HEK293T (cell line): Measurements from ENCODE around the gene CRADD.

Experiments
- ARNT ChIP-seq: fragments of 450-650 bp; IDR thresholded peaks from 2 replicates; pipeline ENCODE4 v1.6.1; 2017; ENCODE audit warnings: mild to moderate bottlenecking
- ELF4 ChIP-seq: fragments of 450-650 bp; IDR thresholded peaks from 2 replicates; pipeline ENCODE4 v1.6.1; 2017; ENCODE audit warnings: antibody characterized with exemption
- FOXA1 ChIP-seq: fragments of 450-650 bp; IDR thresholded peaks from 2 replicates; pipeline ENCODE4 v1.6.1; 2016; ENCODE audit warnings: mild to moderate bottlenecking
- FOXM1 ChIP-seq: fragments of 450-650 bp; IDR thresholded peaks from 2 replicates; pipeline ENCODE4 v1.6.1; 2017; ENCODE audit warnings: mild to moderate bottlenecking, borderline replicate concordance
- SP1 ChIP-seq: fragments of 450-650 bp; IDR thresholded peaks from 2 replicates; pipeline ENCODE4 v1.6.1; 2017
- TARDBP ChIP-seq: fragments of 450-650 bp; IDR thresholded peaks from 2 replicates; pipeline ENCODE4 v1.6.1; 2016
- TF ChIP-seq, protein P1 (sequence below): fragments of 450-650 bp; IDR thresholded peaks from 2 replicates; pipeline ENCODE4 v1.6.1; 2016

DNA sequence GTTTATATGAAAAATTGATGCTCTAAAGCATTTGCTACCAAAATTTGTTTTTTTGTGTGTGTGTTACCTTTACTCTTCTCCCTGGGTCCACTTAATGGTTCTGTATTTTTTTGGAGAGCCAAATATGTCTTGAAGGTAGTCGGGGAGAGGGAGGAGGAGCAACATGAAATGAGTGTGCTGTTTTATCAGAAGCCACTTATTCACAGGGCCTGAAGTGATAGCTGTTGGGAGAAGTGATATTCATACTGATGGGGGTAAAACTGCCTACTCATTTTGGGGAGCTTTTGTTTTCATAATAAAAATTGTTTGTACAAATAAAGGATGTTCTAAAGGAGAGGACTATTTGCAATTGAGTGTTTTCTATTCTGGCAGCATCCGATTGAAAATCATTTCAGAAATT, 29.2 kb downstream of the CRADD start:
- TF ChIP-seq ELF4 (no peak), ARNT (no peak), TARDBP (no peak), SP1 (no peak), FOXM1 (no peak), FOXA1 (no peak)
- TF ChIP-seq, protein P1, sequence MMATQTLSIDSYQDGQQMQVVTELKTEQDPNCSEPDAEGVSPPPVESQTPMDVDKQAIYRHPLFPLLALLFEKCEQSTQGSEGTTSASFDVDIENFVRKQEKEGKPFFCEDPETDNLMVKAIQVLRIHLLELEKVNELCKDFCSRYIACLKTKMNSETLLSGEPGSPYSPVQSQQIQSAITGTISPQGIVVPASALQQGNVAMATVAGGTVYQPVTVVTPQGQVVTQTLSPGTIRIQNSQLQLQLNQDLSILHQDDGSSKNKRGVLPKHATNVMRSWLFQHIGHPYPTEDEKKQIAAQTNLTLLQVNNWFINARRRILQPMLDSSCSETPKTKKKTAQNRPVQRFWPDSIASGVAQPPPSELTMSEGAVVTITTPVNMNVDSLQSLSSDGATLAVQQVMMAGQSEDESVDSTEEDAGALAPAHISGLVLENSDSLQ = no peak
